GM12873 (cell line): ENCODE results near the gene STK17A.

Experiments
- TF ChIP-seq, protein P1 (sequence below): IDR thresholded peaks from 2 replicates; pipeline ENCODE4 v1.5.1; 2012; ENCODE audit warnings: low read depth, mild to moderate bottlenecking, moderate library complexity, low read length, control low read depth; ENCODE audit not compliant: insufficient read depth; ENCODE audit errors: missing control alignments

STK17A gene

DNA sequence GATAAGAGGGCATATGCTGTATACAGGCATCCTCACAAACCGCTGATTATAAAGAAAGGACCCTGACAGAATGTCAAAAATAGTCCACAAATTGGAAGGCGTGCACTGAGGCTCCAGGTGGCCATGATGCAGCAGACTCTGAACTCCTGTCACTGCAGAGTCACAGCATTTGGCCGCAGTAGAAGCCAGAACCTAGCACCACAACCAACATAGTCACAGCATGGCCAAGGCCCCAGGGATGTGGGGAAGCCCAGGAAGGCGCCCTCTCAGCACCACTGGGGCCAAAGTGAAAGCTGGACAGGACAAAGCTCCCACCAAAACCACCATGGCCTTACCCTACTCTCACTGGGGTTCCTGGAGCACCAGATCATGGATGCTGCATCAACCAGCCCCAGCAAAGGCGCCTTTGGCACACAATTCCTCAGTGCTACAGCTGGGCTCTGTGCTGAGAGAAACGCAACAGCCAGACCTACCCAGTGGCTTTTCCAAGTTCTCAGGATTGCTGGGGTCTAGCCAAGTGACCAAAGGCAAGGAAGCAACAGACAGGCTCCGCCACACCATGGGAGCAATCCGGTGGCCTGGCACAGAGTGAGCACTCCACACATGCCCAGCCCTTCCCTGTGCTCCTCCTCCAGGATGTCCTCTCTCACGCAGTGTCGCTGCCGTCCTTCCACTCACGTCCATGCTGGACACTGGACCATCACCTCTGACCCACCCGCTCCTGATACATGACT lies 60.2 kb downstream of the STK17A start:
- TF ChIP-seq, protein P1, sequence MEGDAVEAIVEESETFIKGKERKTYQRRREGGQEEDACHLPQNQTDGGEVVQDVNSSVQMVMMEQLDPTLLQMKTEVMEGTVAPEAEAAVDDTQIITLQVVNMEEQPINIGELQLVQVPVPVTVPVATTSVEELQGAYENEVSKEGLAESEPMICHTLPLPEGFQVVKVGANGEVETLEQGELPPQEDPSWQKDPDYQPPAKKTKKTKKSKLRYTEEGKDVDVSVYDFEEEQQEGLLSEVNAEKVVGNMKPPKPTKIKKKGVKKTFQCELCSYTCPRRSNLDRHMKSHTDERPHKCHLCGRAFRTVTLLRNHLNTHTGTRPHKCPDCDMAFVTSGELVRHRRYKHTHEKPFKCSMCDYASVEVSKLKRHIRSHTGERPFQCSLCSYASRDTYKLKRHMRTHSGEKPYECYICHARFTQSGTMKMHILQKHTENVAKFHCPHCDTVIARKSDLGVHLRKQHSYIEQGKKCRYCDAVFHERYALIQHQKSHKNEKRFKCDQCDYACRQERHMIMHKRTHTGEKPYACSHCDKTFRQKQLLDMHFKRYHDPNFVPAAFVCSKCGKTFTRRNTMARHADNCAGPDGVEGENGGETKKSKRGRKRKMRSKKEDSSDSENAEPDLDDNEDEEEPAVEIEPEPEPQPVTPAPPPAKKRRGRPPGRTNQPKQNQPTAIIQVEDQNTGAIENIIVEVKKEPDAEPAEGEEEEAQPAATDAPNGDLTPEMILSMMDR, result no peak

DNA sequence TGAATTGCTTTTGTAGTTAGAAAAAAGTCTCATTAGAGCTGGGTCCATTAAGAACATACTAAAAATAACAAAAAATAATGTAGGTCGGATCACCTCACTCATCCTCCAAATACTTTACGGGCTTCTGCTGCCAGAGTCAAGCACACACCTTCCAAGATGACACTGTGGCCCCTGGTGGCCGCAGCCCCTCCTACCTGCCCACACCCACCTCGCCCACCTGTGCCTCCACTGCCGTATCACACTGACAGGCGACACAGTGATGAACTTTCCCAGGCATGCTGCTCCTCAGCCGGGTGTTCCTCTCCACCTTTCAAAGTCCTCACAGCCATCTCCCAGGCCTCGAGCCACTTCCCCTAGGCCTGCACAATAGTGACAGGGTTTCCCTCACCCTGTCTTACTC lies 60.9 kb downstream of the STK17A start:
- TF ChIP-seq, protein P1, result no peak

DNA sequence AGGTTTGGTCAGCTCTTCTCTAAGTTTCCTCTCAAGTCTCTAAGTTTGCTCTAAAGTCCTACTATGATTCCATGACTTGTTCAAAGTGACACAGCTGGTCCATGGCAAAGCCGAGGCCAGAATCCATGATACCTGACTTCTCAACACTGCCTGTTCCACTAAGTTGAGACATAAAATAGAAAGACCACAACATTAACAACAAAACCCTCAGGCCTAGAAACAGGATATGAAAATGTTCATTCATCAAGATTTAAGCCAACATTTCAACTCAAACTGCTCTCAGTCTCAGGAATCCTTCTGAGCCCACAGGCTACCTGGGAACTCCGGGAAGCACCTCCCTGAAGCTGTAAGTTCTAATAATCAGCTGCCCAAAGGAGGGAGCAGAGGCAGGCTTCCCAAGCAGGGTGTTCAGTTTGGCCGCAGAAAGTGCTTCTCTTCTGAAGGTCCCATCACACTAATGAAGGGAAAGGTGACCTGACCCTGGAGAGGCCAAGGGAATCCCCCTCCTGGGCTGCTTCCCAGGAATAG lies 62.9 kb downstream of the STK17A start:
- TF ChIP-seq, protein P1, result no peak

DNA sequence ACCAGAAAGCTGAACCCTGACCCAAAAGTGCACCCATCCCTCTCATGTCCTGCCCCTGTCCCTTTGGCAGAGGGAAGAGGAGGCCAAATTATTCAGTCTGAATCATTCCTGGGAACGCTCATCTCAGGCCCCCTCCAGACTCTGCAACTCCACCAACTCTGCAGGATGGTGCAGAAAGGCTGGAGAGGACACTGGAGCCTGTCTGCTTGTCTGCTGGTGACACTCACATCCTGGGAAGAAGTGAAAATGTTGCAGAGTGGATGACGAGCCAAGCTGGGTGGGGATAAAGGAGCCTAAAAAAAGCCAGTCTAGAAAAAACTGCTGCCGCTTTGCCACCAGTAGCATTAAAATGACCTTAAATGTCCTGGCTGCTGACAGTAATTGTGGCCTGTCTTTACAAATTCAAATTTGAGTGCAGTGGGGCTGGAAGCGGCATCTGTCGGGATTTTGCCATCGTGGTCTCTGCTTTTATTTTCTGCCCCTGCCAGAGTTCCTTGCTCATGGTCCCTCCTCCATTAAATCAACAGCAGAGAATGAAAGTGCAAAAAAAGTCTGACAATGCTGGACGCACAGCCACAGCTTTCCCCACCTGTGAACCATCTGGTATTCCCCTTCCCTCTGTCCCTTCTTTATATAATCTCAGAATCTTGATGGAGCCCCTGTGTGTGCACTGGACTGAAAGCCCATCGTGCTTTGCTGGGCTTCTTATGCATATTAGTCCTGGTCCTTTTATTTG lies 63.9 kb downstream of the STK17A start:
- TF ChIP-seq, protein P1, result no peak

DNA sequence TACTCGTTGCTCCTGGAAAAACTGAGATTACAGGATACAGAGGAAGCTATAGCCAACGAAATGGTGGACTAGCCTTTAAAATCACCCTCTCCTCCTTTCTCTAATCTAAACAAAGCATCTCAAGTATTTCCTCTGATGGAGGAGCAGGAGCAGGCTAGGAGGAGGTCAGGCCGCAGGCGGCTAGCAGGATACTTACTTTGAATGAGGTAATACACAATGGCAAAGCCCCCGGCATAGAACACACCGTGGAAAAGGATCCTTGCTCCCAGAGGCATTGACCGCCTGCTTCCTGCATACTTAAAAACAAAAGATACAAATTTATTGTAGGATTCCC lies 64.4 kb downstream of the STK17A start:
- TF ChIP-seq, protein P1, result no peak

DNA sequence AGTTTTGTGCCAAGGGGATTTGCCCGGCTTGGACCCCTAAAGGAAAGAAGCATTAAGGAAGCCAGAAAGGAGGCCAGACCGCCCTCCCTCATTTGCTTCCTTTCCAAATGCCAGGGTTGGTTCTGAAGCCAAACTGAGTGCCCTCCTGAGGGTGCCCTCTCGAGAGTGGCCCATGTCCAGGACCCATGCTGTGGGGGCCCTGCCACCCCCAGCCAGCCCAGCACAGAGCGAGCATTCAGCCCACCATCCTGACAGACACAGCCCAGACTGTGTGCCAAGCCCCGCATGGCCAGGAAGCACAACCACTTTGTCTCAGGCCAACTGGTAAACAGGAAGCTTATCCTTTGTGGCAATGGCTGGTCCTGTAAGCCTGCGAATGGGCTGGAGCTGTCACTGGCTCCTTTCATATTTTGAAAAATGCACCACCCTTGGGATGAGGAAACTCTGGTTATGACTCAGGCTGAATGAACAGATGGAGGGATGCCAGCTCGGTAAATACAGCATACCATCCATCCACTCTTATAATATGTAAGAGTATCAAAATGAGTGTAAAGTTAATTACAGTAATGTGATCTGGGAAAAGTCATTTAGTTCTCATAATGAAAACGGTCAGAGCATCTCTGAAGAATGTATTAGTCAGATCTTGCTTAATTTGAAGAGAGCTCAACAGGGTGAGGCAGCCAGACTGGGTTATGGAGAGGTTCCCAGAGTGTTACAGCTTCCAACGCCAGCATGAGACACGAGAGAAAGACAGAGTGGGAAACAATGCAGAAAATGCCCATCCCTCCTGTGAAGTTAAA lies 65.0 kb downstream of the STK17A start:
- TF ChIP-seq, protein P1, result no peak
